Middle frontal gyrus (tissue), 1 donor: ENCODE data around the gene HIVEP3.

Source experiments
- DNase-seq: peaks from one replicate; pipeline ENCODE4 v3.0.0-alpha.2; 2015; ENCODE audit warnings: low spot score; ENCODE audit errors: extremely low spot score

Gene HIVEP3

GRCh38 chr1:41894101-41894807, 24.5 kb downstream of the HIVEP3 start:
- no peak for DNase-seq

DNA sequence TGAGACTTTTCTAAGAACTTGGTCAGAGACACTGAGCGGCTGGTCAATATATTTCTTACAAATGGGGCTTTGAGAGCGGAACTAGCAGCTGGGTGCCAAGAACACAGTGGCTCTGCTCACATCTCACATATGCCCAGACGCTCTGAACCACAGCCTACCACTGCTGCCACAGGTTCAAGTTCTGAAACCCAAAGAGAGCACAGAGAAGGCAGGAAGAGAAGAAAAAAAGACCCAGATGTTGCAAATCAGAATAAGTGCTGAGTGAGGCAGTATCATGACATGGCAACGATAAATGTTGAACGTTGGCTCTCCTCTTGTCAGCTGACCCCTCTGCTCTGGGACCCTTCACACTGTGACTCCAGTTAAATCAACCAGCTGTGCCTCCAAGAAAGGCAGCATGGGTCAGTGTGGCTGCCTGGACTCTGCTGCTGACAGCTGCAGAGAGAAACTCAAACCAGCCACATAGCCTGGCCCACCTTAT, 26.4 kb downstream of the HIVEP3 start:
- DNase-seq: no peak

DNA sequence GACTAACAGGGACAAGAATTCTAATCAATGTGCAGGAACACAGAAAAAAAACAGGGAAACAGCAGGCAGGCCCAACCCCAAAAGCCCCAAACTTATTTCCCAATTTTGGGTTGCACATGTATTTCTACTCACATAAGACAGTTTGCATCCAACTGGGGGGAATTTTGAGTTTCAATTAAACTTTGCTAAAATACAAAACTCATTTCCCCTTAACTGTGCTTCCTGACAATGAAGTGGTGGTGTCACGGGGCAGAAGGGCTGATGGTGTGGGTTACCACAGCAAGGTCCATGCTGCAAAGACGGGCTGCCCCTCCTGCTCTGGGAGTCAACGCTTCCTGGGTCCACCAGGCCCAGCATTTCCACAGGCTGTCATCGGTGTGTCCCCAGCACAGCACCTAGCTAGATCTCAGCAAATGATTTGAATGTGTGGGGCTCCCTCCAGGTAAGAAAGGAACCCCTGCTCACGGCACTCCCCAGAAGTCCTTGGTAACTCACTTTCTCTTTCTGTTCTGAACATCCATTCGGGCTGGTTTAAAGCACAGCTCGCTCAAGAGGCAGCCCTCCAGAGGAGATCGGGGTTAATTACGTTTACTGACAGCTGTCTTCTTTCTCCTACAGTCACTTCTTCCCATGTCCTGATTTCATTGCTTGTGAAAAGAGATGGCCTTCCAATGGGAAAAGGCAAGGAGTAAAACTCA, 27.4 kb downstream of the HIVEP3 start:
- no peak for DNase-seq

DNA sequence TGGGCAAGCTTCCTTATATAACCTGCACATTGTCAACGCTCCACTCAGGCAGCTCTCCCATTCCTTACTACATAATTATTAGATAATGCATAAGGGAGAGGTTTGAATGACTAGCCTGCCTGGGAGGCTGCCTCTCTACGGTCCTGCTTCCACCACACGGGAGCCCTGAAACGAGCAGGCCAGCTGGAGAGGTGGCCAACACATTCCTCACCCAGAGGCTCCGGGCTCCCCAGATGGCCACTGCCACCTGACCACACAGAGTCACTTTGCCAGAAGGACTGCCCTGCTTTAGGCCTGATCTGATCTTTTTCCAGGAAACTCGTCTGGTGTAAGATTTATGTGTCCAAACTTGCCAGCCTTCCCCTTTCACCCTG, 27.9 kb downstream of the HIVEP3 start:
- DNase-seq: no peak

DNA sequence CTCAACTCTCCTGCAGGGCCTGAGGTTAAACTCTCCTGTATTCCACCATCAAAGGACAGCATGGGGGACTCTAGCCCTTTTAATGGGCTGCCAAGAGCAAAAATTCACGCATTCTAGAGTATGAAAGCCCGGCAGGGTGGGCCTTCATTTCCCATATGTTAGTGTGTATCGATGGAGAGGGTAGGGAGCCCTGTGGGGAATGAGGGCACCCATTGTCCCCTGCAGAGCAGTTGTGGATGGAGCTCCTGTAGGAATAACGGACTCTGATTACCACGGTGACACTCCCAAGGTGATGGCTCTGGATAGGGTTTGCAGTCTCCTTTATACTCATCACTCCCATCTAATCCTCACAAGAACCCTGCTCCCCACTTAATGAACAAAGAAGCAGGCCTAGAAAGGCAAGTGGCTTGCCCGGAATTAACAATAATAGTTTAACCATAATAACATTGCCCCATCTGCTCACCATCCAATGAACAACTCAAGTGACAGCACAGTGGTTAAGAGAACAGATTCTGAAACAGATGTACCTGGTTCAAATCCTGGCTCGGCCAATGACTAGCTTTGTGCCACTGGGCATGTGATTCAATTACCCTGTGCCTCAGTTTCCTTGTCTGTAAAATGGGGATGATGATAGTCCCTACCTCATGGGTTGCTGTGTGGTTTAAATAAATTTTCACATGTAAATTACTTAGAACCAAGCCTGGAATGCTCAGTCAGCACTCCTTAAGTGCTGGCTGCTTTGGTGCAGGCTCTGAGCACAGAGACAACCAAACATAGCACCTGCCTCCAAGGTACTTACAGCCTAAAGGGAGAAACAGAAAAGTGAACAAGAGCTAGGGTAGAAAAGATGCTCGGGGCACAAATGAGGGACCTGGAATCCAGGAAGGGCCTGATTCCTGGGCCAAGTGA, 29.0 kb downstream of the HIVEP3 start:
- no peak for DNase-seq

- DNase-seq: no peak
These were observed 30.0 kb downstream of the HIVEP3 start for GRCh38 chr1:41888756-41889155.

DNA sequence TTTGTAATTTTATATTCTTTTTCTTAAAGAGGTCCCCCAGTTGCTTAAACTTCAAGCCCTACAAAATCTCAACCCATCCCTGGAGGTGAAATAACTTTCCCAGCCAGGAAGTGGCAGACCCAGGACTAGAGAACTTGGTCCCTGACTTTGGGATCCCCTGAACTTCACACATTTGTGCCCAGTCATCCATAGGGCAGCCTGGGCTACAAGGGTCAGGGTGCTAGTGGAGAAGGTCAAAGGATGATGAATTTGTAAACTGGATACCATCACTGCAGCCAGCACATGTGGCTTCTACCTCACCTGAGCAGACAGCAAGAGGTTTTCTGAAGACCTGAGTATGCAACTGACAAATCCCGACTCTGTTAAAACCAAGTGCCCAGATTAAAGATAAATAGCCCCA, 31.4 kb downstream of the HIVEP3 start:
- no peak for DNase-seq

DNA sequence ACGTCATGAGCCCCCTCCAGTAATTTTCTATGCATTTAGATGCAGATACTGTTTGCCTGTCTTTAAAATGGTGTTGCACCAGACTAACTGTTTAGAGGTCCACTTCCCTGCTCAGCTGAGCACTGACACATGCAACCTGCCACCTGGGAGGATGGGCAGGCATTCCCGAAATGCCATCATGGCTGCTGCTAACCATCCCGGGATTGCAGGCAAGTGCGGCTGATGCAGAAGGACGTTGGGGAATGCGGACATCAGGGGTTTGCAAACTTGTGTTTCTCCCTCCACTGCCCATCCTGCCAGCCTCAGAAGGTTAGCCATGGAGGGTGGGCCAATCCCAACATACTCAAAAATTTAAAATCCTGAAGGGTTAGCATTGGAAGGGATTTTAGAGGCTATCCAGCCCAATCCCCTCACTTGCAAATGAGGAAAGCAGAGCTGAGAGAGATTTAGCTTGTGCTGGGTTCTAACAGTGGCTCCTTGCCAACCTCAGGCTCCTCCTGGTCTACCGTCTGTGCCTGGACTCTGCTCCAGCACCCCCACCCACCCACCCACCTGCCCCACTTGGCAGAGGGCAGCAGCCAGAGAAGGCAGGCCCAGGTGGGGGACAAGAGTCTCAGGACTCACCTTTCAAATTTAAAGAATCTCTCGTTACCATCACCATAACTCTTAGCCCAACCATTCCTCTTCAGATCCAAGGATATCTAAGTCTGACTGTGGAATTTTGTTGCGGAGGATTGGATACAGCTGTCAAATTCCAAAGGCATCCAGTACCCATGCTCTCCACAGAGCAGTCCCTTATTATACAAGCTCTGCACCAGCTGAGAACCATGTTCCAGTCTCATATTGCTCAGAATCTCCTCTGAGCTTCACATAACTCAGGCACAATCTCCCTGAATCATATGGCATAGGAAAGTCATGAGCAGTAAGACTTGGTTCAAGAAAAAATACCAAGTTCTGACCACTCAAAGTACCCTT, 34.2 kb downstream of the HIVEP3 start:
- DNase-seq: no peak

DNA sequence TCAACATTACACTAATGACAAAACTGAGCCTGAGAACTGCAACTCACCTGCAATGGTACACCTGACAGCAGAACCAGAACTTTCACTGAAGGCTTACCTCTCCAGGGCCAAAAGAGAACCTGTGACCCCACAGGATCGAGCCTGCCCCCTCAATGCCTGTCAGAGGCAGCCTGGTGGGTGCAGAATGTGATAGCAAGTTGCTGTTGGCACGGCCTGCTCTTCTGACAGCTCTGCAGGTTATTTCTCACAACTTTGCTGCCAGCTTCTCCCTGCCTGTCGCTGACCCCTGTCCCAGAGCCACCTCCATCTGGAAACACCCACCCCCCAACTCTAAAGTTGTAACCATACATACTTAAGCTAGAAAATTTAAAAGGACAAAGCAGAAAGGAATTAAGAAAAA, 35.2 kb downstream of the HIVEP3 start:
- DNase-seq: no peak

GRCh38 chr1:41882486-41882885, 36.2 kb downstream of the HIVEP3 start:
- DNase-seq: no peak

- no peak for DNase-seq
These were observed 36.6 kb downstream of the HIVEP3 start for GRCh38 chr1:41882068-41882477.

DNA sequence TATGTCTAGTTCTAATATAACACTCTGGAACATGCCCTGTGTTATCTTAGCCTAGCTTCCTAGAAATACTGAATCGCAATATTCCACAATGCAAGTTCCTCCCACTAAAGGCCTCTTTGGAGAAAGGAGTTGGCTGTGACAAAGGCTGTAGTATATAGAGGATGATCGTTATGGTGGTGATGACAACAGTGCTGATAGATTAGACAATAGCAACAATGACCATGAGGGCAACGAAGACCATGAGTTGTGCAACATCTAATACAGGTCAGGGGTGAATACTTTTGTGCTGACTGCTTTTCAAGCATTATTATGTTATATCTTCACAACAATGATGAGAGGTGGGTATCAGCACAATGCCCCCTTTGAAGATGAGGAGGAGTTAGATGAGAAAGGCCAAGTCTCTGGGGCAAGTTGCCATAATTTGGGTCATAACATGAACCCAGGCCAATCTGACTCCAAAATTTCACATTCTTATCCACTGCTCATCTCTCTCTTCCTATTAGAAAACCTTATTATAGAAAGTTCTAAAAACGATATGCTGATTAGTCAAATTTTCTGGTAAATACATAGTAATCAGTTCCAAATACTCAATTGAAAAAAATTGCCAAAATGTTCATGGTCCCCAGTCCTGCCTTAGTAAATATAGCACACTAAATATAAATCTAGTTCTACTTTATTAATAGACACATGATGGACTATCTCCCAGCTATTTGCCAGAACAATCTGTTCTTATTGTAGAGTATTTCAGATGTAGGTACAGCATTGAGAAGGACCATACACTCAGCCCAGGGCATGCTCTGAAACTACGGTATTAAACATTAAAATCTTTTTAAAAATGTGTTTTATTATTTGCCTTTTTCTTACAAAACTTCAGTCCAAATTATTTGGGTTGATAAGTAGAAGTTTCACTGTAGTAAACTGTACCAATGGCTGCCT, 37.5 kb downstream of the HIVEP3 start:
- no peak for DNase-seq

DNA sequence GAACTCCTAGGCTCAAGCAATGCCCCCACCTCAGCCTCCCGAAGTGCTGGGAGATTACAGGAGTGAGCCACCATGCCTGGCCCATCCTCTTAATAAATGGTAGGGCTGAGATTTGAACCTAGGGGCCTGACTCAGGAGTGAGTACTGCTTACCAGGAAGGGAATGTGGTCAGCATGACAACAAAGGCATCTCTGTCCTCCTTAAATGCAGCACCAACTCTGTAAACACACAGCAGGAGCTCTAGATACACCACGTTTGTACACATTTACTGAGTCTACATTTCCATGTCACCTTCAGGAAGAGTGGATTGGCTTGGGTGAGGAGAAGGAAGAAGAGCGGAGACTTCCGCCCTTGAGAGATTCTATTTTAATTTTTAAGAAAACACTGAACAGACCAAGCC, 38.5 kb downstream of the HIVEP3 start:
- DNase-seq: no peak

- no peak for DNase-seq
These were observed 39.1 kb downstream of the HIVEP3 start for GRCh38 chr1:41879617-41880016.

DNA sequence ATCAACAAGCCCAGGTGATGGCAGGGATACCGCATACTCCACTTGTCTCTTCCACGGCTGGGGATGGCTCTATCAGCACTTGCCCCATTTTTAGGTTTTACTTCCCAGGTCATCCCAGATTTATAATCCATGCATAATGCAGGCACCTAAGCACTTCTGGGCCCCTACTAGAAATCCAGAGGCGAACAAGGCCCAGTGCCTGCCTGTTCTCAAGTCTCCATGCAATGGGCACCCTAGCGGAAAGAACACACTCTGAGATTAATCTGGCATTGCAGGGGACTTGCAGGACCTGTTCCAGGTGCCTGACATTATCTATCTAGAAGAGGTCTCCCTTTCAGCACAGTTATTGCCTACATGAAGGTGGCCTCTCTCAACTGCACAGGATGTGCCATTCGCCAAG, 39.8 kb downstream of the HIVEP3 start:
- DNase-seq: no peak

DNA sequence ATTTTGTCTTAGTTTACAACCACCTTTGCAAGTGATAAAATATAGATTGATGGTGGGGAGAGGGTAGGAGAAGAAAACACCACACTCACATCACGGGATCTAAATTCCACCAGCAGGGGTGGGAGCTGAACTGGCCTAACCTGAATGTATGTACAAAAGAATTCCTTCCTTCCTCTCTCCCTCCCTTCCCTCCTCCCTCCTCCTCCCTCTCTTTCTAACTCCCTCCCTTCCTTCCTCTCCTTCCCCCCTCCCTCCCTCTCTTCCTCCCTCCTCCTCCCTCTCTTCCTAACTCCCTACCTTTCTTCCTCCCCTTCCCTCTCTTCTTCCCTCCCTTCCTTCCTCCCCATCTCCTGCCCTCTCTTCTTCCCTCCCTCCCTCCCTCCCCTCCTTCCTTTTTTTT, 40.2 kb downstream of the HIVEP3 start:
- no peak for DNase-seq

GRCh38 chr1:41876576-41877445, 41.9 kb downstream of the HIVEP3 start:
- DNase-seq: no peak

DNA sequence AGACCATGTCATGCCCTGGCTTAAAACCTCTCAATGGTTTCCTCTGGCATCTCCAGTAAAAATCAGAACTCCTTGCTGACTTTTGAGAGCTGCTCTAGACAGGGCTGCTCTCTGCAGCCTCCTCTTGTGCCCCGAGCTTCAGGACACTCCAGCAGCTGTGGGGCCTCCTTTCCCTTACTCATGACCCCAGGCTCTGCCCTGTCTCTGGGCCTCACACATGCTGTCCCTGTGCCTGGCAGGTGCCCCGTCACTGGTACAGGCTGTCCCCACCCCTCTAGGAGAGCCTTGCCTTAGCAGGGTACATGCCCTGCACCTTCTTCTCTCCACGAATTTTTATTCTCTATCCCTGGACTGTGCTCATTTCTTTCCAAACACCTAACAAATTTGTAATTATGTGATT, 43.2 kb downstream of the HIVEP3 start:
- no peak for DNase-seq

DNA sequence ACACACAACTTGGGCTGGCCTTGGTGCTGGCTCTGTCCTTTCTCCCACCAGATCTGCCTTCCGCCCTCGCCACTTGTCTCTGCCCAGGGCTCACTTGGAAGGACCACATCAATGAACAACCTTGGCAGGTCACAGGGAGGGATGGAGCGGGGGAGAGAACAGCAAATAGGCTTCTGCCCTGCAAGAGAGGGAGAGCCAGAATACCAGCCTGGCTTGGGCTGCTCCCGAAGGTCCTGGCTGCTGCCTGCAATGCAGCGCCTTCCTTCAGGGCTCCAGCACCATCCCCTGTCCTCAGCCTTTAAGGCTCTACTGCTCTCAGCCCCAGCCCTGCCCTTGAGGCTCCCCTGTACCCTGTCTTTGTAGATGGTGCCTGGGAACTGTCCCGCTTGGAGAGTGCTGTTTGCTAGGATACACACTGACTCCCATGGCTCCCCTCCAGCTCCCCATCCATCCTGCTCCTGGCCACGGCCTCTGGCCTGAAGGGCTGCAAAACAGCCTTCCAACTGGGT, 43.8 kb downstream of the HIVEP3 start:
- DNase-seq: no peak
